ENCODE data around the gene GET4.

DNA sequence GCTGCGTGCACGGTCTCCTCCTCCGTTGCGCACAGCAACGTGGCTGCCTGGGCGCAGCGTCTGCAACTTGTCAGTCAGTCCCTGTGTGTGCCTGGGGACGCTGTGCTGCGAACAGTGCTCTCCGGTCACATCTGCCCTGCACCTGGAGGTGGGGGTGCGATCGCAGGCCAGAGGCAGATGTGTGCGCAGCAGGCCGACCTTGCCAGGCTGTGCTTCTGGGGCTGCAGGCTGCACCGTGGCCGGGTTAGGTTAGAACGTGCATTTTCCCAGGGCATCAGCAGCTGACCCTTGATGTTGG is 8.2 kb upstream of the GET4 start:
- TF ChIP-seq CTCF (IDR thresholded peaks at IDR 0.05; ENCODE audit: poor library complexity) (no peak), EZH2 (IDR thresholded peaks at IDR 0.05; ENCODE audit: borderline replicate concordance) (no peak)

All from hepatocyte (in vitro differentiated cells).